Type B pancreatic cell (in vitro differentiated cells): ENCODE measurements around the gene COL1A2. TPM values are rescaled to one million over a fixed set of nuclear protein-coding genes. Genes with fewer than 3 reads are reported as not detected.

Experiments used
- DNase-seq: peaks from one replicate; pipeline ENCODE4 v3.0.0; 2021; ENCODE audit warnings: mixed read lengths; ENCODE audit not compliant: unreplicated experiment; ENCODE audit errors: extremely low spot score
- H3K27ac Mint-ChIP-seq: 2 replicates; pipeline ENCODE4 v1.8.0; 2021; ENCODE audit warnings: mild to moderate bottlenecking, mixed read lengths
- H3K27me3 Mint-ChIP-seq: 2 replicates; pipeline ENCODE4 v1.8.0; 2021; ENCODE audit warnings: mixed read lengths
- H3K36me3 Mint-ChIP-seq: 2 replicates; pipeline ENCODE4 v1.8.0; 2021; ENCODE audit warnings: mixed read lengths
- H3K4me1 Mint-ChIP-seq: one replicate; pipeline ENCODE4 v1.8.0; 2021; ENCODE audit warnings: mixed read lengths; ENCODE audit not compliant: unreplicated experiment
- H3K4me3 Mint-ChIP-seq: 2 replicates; pipeline ENCODE4 v1.8.0; 2021; ENCODE audit warnings: mild to moderate bottlenecking, mixed read lengths
- H3K9me3 Mint-ChIP-seq: 2 replicates; pipeline ENCODE4 v1.8.0; 2021; ENCODE audit warnings: mixed read lengths
- CTCF ChIP-seq: fragments of 200-600 bp; sonication (generic); conservative IDR thresholded peaks from 2 replicates; pipeline ENCODE4 v1.5.0; 2021; ENCODE audit warnings: antibody characterized with exemption, mild to moderate bottlenecking
- total RNA-seq: library from RNA; stranded (reverse); gene quantifications from 2 replicates; pipeline ENCODE4 v1.2.1, GENCODE V29; 2021; ENCODE audit warnings: low replicate concordance

Gene COL1A2
- total RNA-seq, 1 donor from 2014 or later = 692 TPM

- no peak for TF ChIP-seq CTCF
- H3K27ac Mint-ChIP-seq = no peak overlapping the region
- H3K36me3 Mint-ChIP-seq = peaks cover 20% of the 10 kb centered on the region
- H3K4me1 Mint-ChIP-seq = peaks cover 5% of the 10 kb centered on the region
- DNase-seq = no peak
- no peak overlapping the region for H3K4me3 Mint-ChIP-seq
- H3K27me3 Mint-ChIP-seq = no peaks in the 10 kb centered on the region
- H3K9me3 Mint-ChIP-seq = no peaks in the 10 kb centered on the region
These were observed 14.7 kb downstream of the COL1A2 start for GRCh38 chr7:94409200-94409948.

GRCh38 chr7:94410413-94411187 is 15.9 kb downstream of the COL1A2 start:
- no peaks in the 10 kb centered on the region for H3K27me3 Mint-ChIP-seq
- DNase-seq = no peak
- no peak overlapping the region for H3K27ac Mint-ChIP-seq
- no peak overlapping the region for H3K4me3 Mint-ChIP-seq
- peaks cover 17% of the 10 kb centered on the region for H3K36me3 Mint-ChIP-seq
- no peaks in the 10 kb centered on the region for H3K9me3 Mint-ChIP-seq
- peaks cover 5% of the 10 kb centered on the region for H3K4me1 Mint-ChIP-seq
- no peak for TF ChIP-seq CTCF

- Mint-ChIP-seq H3K36me3 (peaks cover 17% of the 10 kb centered on the region), H3K27ac (no peak overlapping the region), H3K4me1 (peaks cover 5% of the 10 kb centered on the region), H3K27me3 (no peaks in the 10 kb centered on the region), H3K4me3 (no peak overlapping the region), H3K9me3 (no peaks in the 10 kb centered on the region)
- no peak for DNase-seq
- TF ChIP-seq CTCF = no peak
These were observed 16.4 kb downstream of the COL1A2 start for GRCh38 chr7:94411188-94411466.

GRCh38 chr7:94412762-94413322 is 18.1 kb downstream of the COL1A2 start:
- H3K27ac Mint-ChIP-seq = no peak overlapping the region
- no peaks in the 10 kb centered on the region for H3K27me3 Mint-ChIP-seq
- H3K36me3 Mint-ChIP-seq = peaks cover 17% of the 10 kb centered on the region
- peaks cover 5% of the 10 kb centered on the region for H3K4me1 Mint-ChIP-seq
- no peak overlapping the region for H3K4me3 Mint-ChIP-seq
- no peaks in the 10 kb centered on the region for H3K9me3 Mint-ChIP-seq
- no peak for DNase-seq
- TF ChIP-seq CTCF = no peak

GRCh38 chr7:94414481-94414880 is 19.8 kb downstream of the COL1A2 start:
- H3K4me3 Mint-ChIP-seq = no peak overlapping the region
- H3K27me3 Mint-ChIP-seq = no peaks in the 10 kb centered on the region
- peaks cover 11% of the 10 kb centered on the region for H3K36me3 Mint-ChIP-seq
- no peak overlapping the region for H3K27ac Mint-ChIP-seq
- H3K9me3 Mint-ChIP-seq = no peaks in the 10 kb centered on the region
- TF ChIP-seq CTCF = no peak
- no peak for DNase-seq
- peaks cover 5% of the 10 kb centered on the region for H3K4me1 Mint-ChIP-seq
